Osteoblast (primary cell): ENCODE results near the gene HNF1A. TPM values are rescaled to one million over a fixed set of nuclear protein-coding genes. Genes with fewer than 3 reads are reported as not detected.
A peak's percentile ranks its signal among the peaks of the same experiment; 100 is the strongest.

Experiments used
- DNase-seq: peaks from one replicate; pipeline ENCODE4 v3.0.0; 2011; ENCODE audit warnings: low spot score, mixed read lengths; ENCODE audit not compliant: insufficient read length; ENCODE audit errors: missing footprints
- H2AFZ ChIP-seq: 2 replicates; pipeline ENCODE4 v1.6.0; 2011; ENCODE audit warnings: mild to moderate bottlenecking, low read length
- H3K27ac ChIP-seq: 2 replicates; pipeline ENCODE4 v1.5.1; 2011; ENCODE audit warnings: mild to moderate bottlenecking, low read depth, low read length, moderate library complexity
- H3K27me3 ChIP-seq: 2 replicates; pipeline ENCODE4 v1.6.0; 2012; ENCODE audit warnings: mild to moderate bottlenecking, control low read depth, inconsistent platforms, low read length, moderate library complexity; ENCODE audit not compliant: insufficient read depth
- H3K36me3 ChIP-seq: 2 replicates; pipeline ENCODE4 v1.5.1; 2011; ENCODE audit warnings: mild to moderate bottlenecking, low read length, control low read depth, moderate library complexity; ENCODE audit not compliant: insufficient read depth
- H3K4me1 ChIP-seq: 2 replicates; pipeline ENCODE4 v1.5.1; 2011; ENCODE audit warnings: mild to moderate bottlenecking, low read length, control low read depth, moderate library complexity; ENCODE audit not compliant: insufficient read depth
- H3K4me2 ChIP-seq: 2 replicates; pipeline ENCODE4 v1.6.0; 2011; ENCODE audit warnings: mild to moderate bottlenecking, low read length; ENCODE audit not compliant: insufficient read depth
- H3K4me3 ChIP-seq: fragments of 200-600 bp; sonication (generic); 3 replicates; pipeline ENCODE4 v1.5.1; 2012; ENCODE audit warnings: mild to moderate bottlenecking, low read length, inconsistent platforms; ENCODE audit not compliant: insufficient read depth
- H3K79me2 ChIP-seq: 2 replicates; pipeline ENCODE4 v1.6.0; 2012; ENCODE audit warnings: mild to moderate bottlenecking, low read length, control low read depth, inconsistent platforms; ENCODE audit not compliant: insufficient read depth
- H3K9me3 ChIP-seq: 2 replicates; pipeline ENCODE4 v1.5.1; 2011; ENCODE audit warnings: low read depth, low read length, control low read depth
- H4K20me1 ChIP-seq: 2 replicates; pipeline ENCODE4 v1.6.0; 2012; ENCODE audit warnings: mild to moderate bottlenecking, low read length, control low read depth; ENCODE audit not compliant: insufficient read depth
- CTCF ChIP-seq: IDR thresholded peaks from 2 replicates; pipeline ENCODE4 v1.5.1; 2011; ENCODE audit warnings: mild to moderate bottlenecking, low read depth, low read length, moderate library complexity; ENCODE audit errors: extremely low read depth
- total RNA-seq: library from RNA; depleted of rRNA; stranded (reverse); fragments of >200 nt; gene quantifications from 2 replicates; pipeline ENCODE4 v1.2.3, GENCODE V29; 2012

Gene HNF1A
- total RNA-seq, 1 donor, result not detected

DNA sequence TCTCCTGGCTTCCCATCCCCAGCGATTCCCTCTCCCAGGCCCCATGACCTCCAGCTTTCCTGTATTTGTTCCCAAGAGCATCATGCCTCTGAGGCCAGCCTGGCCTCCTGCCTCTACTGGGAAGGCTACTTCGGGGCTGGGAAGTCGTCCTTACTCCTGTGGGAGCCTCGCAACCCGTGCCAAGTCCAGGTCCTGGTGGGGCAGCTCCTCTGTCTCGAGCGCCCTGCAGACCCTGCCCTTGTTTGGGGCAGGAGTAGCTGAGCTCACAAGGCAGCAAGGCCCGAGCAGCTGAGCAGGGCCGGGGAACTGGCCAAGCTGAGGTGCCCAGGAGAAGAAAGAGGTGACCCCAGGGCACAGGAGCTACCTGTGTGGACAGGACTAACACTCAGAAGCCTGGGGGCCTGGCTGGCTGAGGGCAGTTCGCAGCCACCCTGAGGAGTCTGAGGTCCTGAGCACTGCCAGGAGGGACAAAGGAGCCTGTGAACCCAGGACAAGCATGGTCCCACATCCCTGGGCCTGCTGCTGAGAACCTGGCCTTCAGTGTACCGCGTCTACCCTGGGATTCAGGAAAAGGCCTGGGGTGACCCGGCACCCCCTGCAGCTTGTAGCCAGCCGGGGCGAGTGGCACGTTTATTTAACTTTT, 23.6 kb downstream of the HNF1A start:
- H3K4me1 ChIP-seq, result peaks cover 5% of the 10 kb centered on the region
- DNase-seq, result no peak
- H3K9me3 ChIP-seq, result no peaks in the 10 kb centered on the region
- no peaks in the 10 kb centered on the region for H3K27me3 ChIP-seq
- H3K27ac ChIP-seq, result no peak overlapping the region
- no peaks in the 10 kb centered on the region for H4K20me1 ChIP-seq
- TF ChIP-seq CTCF, result no peak
- H3K36me3 ChIP-seq, result peaks cover 24% of the 10 kb centered on the region
- no peaks in the 10 kb centered on the region for H3K79me2 ChIP-seq
- no peak overlapping the region for H3K4me2 ChIP-seq
- H3K4me3 ChIP-seq, result no peak overlapping the region
- H2AFZ ChIP-seq, result no peak overlapping the region

DNA sequence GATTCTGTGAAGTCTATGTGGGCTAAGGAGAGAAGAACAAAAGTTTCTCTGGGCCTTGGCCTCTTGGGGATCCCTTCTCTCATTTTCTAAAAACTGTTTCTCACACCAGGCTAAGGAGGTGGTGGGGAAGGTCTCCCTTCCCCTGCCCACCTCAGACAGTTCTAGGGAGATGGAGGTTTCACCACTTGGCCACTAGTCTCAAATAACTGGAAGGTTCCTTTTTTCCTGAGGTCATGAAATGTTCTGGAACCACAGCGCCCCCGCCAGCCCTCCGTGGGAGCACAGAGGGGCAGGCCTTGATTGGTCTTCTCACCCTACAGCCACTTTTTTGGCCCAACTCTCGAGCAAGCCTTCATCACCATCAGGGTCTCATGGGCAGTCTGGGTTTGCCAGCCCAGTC, 25.3 kb downstream of the HNF1A start:
- Histone ChIP-seq H3K4me2 (no peak overlapping the region), H3K9me3 (no peaks in the 10 kb centered on the region), H3K4me1 (peaks cover 5% of the 10 kb centered on the region), H3K27ac (no peak overlapping the region), H3K27me3 (no peaks in the 10 kb centered on the region), H3K79me2 (no peaks in the 10 kb centered on the region), H3K36me3 (peaks cover 28% of the 10 kb centered on the region), H2AFZ (no peak overlapping the region), H4K20me1 (no peaks in the 10 kb centered on the region), H3K4me3 (no peak overlapping the region)
- TF ChIP-seq CTCF, result no peak
- no peak for DNase-seq

- TF ChIP-seq CTCF, result no peak
- no peaks in the 10 kb centered on the region for H3K79me2 ChIP-seq
- no peak overlapping the region for H3K4me3 ChIP-seq
- H3K27ac ChIP-seq, result no peak overlapping the region
- peaks cover 35% of the 10 kb centered on the region for H3K36me3 ChIP-seq
- no peaks in the 10 kb centered on the region for H3K9me3 ChIP-seq
- H3K4me2 ChIP-seq, result no peak overlapping the region
- H2AFZ ChIP-seq, result no peak overlapping the region
- peaks cover 5% of the 10 kb centered on the region for H3K4me1 ChIP-seq
- H3K27me3 ChIP-seq, result no peaks in the 10 kb centered on the region
- no peak for DNase-seq
- H4K20me1 ChIP-seq, result no peaks in the 10 kb centered on the region
These were observed 26.0 kb downstream of the HNF1A start for GRCh38 chr12:121004253-121004815.

- DNase-seq, result peak; percentile 91
- no peak overlapping the region for H2AFZ ChIP-seq
- H3K79me2 ChIP-seq, result no peaks in the 10 kb centered on the region
- H3K36me3 ChIP-seq, result peaks cover 44% of the 10 kb centered on the region
- no peak overlapping the region for H3K4me3 ChIP-seq
- peak; percentile 78 for TF ChIP-seq CTCF
- no peak overlapping the region for H3K27ac ChIP-seq
- H3K4me1 ChIP-seq, result no peaks in the 10 kb centered on the region
- H3K27me3 ChIP-seq, result no peaks in the 10 kb centered on the region
- H3K4me2 ChIP-seq, result no peak overlapping the region
- no peaks in the 10 kb centered on the region for H4K20me1 ChIP-seq
- no peaks in the 10 kb centered on the region for H3K9me3 ChIP-seq
These were observed 27.0 kb downstream of the HNF1A start for GRCh38 chr12:121005346-121005815.
